MG63 (cell line): ENCODE data around the gene GPR180. TPM values are rescaled to one million over a fixed set of nuclear protein-coding genes. Genes with fewer than 3 reads are reported as not detected.
A peak's percentile ranks its signal among the peaks of the same experiment; 100 is the strongest.

Source experiments
- DNase-seq: peaks from one replicate; pipeline ENCODE4 v3.0.0-alpha.2; 2020
- H3K27me3 ChIP-seq: fragments of 250-450 bp; sonication (Bioruptor Pico); 2 replicates; pipeline ENCODE4 v1.5.1; 2020; ENCODE audit warnings: mild to moderate bottlenecking, moderate library complexity
- H3K36me3 ChIP-seq: fragments of 250-450 bp; sonication (Bioruptor Pico); 2 replicates; pipeline ENCODE4 v1.5.1; 2020; ENCODE audit warnings: mild to moderate bottlenecking, moderate library complexity
- H3K4me3 ChIP-seq: fragments of 250-450 bp; sonication (Bioruptor Pico); 2 replicates; pipeline ENCODE4 v1.5.1; 2020; ENCODE audit warnings: mild to moderate bottlenecking, moderate library complexity
- H3K9me3 ChIP-seq: fragments of 250-450 bp; sonication (Bioruptor Pico); 2 replicates; pipeline ENCODE4 v1.5.1; 2020; ENCODE audit warnings: mild to moderate bottlenecking, moderate library complexity
- total RNA-seq: library from RNA; depleted of rRNA; stranded (reverse); fragments of >200 nt; shearing (Covaris generic); gene quantifications from 2 replicates; pipeline ENCODE4 v1.2.3, GENCODE V29; 2014; ENCODE audit warnings: low replicate concordance; rRNA removed

Gene GPR180
- total RNA-seq, 1 experiment from 2014 or later, result 8.1 TPM

GRCh38 chr13:94662274-94662945 lies 60.8 kb downstream of the GPR180 start:
- no peaks in the 10 kb centered on the region for H3K9me3 ChIP-seq
- H3K27me3 ChIP-seq, result peaks cover 22% of the 10 kb centered on the region
- H3K4me3 ChIP-seq, result no peak overlapping the region
- no peak for DNase-seq
- H3K36me3 ChIP-seq, result no peaks in the 10 kb centered on the region

DNA sequence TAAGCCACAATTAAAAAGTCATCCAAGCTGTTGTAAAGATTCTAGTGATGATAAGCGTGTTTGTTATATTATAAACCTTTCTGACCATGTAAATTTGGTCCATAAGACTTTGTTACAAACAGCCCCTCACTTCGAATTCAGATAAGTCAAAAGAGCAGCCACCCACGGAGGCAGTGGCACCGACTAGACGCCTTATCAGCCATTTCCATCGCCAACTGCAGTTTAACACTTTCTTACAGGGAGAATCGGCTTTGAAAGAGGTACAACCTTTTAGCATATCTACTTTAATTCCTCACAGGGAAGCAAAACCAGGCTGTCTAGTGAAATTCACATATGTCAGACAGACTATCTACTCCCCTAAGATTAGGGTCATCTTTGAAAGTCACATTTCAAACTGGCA lies 63.2 kb downstream of the GPR180 start:
- DNase-seq, result no peak
- Histone ChIP-seq H3K4me3 (no peak overlapping the region), H3K27me3 (peaks cover 22% of the 10 kb centered on the region), H3K36me3 (no peaks in the 10 kb centered on the region), H3K9me3 (no peaks in the 10 kb centered on the region)

DNA sequence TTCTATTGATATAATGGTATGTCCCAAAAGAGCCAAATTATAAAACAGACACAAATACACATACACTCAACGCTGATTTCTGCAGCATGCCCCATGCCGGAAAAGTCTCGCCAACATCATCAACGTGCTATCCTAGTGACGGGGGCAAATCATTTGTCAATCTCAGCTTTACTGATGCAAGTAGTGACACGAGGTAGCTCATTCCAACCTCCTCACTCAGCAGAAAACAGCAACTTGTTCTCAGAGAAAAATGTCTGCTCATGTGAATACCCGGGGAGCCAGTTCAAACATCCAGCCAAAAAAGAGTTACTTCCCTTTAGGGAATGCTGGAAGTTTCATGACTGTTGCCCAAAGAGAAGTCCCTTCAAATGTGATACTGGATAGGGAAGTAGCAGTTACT lies 64.4 kb downstream of the GPR180 start:
- H3K9me3 ChIP-seq, result no peaks in the 10 kb centered on the region
- H3K36me3 ChIP-seq, result no peaks in the 10 kb centered on the region
- peaks cover 22% of the 10 kb centered on the region for H3K27me3 ChIP-seq
- no peak overlapping the region for H3K4me3 ChIP-seq
- no peak for DNase-seq

DNA sequence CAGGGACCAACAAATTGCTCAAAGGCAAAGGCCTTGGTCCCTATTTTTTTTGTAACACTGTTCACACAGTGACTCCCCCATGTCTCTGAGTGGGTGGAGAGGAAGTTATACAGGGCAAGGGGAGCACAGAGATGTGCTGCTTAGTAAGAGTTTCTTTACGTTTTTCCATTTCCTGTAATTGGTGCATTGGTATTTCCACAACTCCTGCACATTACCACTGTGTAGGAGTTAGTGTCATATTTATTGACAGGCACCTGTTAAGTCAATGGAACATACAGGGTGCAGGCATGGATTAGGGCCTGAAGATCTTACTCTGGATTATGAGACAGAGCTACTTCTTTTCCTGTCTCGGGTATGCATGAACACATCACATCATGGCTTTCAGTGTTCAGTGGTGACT lies 65.5 kb downstream of the GPR180 start:
- Histone ChIP-seq H3K36me3 (no peaks in the 10 kb centered on the region), H3K9me3 (no peaks in the 10 kb centered on the region), H3K27me3 (peaks cover 17% of the 10 kb centered on the region), H3K4me3 (no peak overlapping the region)
- no peak for DNase-seq

GRCh38 chr13:94672400-94672799 lies 70.7 kb downstream of the GPR180 start:
- H3K9me3 ChIP-seq, result no peaks in the 10 kb centered on the region
- H3K27me3 ChIP-seq, result peaks cover 5% of the 10 kb centered on the region; the same call in 1 of the 2 replicates
- DNase-seq, result no peak
- no peaks in the 10 kb centered on the region for H3K36me3 ChIP-seq
- H3K4me3 ChIP-seq, result no peak overlapping the region

- Histone ChIP-seq H3K9me3 (no peaks in the 10 kb centered on the region), H3K27me3 (peaks cover 5% of the 10 kb centered on the region; the same call in 1 of the 2 replicates), H3K36me3 (no peaks in the 10 kb centered on the region), H3K4me3 (no peak overlapping the region)
- no peak for DNase-seq
Measured at GRCh38 chr13:94673851-94674250, 72.2 kb downstream of the GPR180 start.

DNA sequence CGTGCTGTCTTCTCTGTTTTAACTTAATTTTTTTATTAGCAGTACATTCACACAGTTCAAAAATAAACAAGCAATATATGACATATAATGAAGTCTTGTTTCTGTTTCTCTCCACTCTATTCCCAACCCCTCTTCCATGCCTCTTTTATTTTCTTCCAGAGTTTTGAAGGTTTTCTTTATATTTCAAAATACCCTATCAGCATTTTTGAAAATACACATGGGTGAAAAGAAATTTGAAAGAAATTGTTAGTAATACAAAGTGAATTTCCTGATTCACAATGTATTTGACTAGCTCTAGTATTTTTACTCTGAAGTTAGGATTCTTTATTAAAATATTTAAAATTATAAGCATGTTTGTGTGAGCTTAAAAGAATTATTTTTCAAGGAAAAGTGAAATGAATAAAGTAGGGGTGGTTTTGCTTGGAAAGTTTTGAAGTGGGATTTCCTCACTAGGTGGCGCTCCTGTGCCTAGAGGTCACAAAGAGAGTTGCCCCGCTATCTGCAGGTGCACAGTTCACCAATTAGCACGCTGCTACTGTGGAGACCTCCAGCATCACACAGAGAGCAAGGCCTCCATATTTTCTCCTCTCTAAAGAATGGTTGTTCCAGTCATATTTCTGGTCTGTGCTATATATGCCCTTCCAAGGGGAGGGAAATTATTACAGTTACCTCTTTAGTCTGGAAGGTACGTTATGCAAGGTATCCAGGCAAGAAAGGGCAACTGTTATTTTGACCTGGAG lies 73.1 kb downstream of the GPR180 start:
- no peak overlapping the region for H3K4me3 ChIP-seq
- H3K36me3 ChIP-seq, result no peaks in the 10 kb centered on the region
- peak; percentile 20 for DNase-seq
- no peaks in the 10 kb centered on the region for H3K9me3 ChIP-seq
- H3K27me3 ChIP-seq, result peaks cover 5% of the 10 kb centered on the region; the same call in 1 of the 2 replicates

- no peak overlapping the region for H3K4me3 ChIP-seq
- no peaks in the 10 kb centered on the region for H3K9me3 ChIP-seq
- DNase-seq, result no peak
- peaks cover 5% of the 10 kb centered on the region; the same call in 1 of the 2 replicates for H3K27me3 ChIP-seq
- no peaks in the 10 kb centered on the region for H3K36me3 ChIP-seq
Measured at GRCh38 chr13:94677799-94678198, 76.1 kb downstream of the GPR180 start.

GRCh38 chr13:94678845-94679244 lies 77.2 kb downstream of the GPR180 start:
- peaks cover 5% of the 10 kb centered on the region; the same call in 1 of the 2 replicates for H3K27me3 ChIP-seq
- no peaks in the 10 kb centered on the region for H3K36me3 ChIP-seq
- H3K9me3 ChIP-seq, result no peaks in the 10 kb centered on the region
- no peak overlapping the region for H3K4me3 ChIP-seq
- DNase-seq, result no peak

DNA sequence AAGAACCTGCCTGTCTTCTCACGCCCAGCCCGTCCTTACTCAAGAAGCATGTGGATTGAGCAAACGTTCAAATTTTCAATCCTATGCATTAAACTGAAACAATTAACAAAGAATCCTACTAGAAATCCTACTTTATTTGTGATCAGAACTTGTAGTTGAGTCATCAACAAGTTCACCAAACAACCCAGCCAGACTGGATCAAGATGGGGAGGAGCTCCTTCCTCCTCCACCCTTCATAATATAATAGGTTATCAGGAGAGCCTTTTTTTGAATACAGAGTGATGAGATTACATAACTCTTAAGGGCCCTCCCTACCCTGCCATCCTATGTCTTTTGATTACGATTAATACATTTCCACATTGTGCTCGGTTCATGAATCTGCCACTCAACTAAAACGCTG lies 78.0 kb downstream of the GPR180 start:
- Histone ChIP-seq H3K27me3 (peaks cover 5% of the 10 kb centered on the region; the same call in 1 of the 2 replicates), H3K36me3 (no peaks in the 10 kb centered on the region), H3K4me3 (no peak overlapping the region), H3K9me3 (no peaks in the 10 kb centered on the region)
- DNase-seq, result no peak

GRCh38 chr13:94682229-94682628 lies 80.6 kb downstream of the GPR180 start:
- H3K4me3 ChIP-seq, result no peak overlapping the region

GRCh38 chr13:94683409-94683808 lies 81.8 kb downstream of the GPR180 start:
- no peaks in the 10 kb centered on the region for H3K36me3 ChIP-seq
- no peaks in the 10 kb centered on the region for H3K9me3 ChIP-seq
- H3K4me3 ChIP-seq, result no peak overlapping the region
- no peaks in the 10 kb centered on the region for H3K27me3 ChIP-seq
- DNase-seq, result no peak

More at GRCh38 chr13:94682229-94682628, 80.6 kb downstream of the GPR180 start:
- no peaks in the 10 kb centered on the region for H3K9me3 ChIP-seq
- no peak for DNase-seq
- no peaks in the 10 kb centered on the region for H3K27me3 ChIP-seq
- H3K36me3 ChIP-seq, result no peaks in the 10 kb centered on the region

Other genes with a start within 250 kb of the GPR180 start
- not detected in 2 replicates for gene DCT, start 122.2 kb upstream of the GPR180 start, total RNA-seq
- gene TGDS, start 5.7 kb upstream of the GPR180 start, total RNA-seq, result 15.3 and 16.6 TPM in 2 replicates
- gene SOX21, start 110.7 kb downstream of the GPR180 start, total RNA-seq, result not detected in 2 replicates